ENCODE measurements around the gene NPHS1. TPM values are rescaled to one million over a fixed set of nuclear protein-coding genes. Genes with fewer than 3 reads are reported as not detected.

NPHS1 gene
- total RNA-seq, 1 experiment from 2014 or later: not detected

Other genes starting within 250 kb of the NPHS1 start
- gene HAUS5, start 239.8 kb downstream of the NPHS1 start, total RNA-seq (2014; rRNA removed): 17.4 and 21.0 TPM in 2 replicates
- gene RBM42, start 223.5 kb downstream of the NPHS1 start, total RNA-seq (2014; rRNA removed): 101 and 103 TPM in 2 replicates
- gene ETV2, start 210.8 kb downstream of the NPHS1 start, total RNA-seq (2014; rRNA removed): 0.46 and 1.5 TPM in 2 replicates
- gene COX6B1, start 204.2 kb downstream of the NPHS1 start, total RNA-seq (2014; rRNA removed): 383 and 482 TPM in 2 replicates
- gene UPK1A, start 186.0 kb downstream of the NPHS1 start, total RNA-seq (2014; rRNA removed): 0.17 TPM in 1 of 2 replicates, not detected in the other
- not detected in 2 replicates for gene ZBTB32, start 147.9 kb downstream of the NPHS1 start, total RNA-seq (2014; rRNA removed)
- gene KMT2B, start 134.5 kb downstream of the NPHS1 start, total RNA-seq (2014; rRNA removed): 9.8 and 10.8 TPM in 2 replicates
- gene IGFLR1, start 110.1 kb downstream of the NPHS1 start, total RNA-seq (2014; rRNA removed): 5.1 and 11.7 TPM in 2 replicates
- 12.2 and 12.4 TPM in 2 replicates for gene U2AF1L4, start 107.1 kb downstream of the NPHS1 start, total RNA-seq (2014; rRNA removed)
- gene PSENEN, start 106.9 kb downstream of the NPHS1 start, total RNA-seq (2014; rRNA removed): 35.2 and 35.6 TPM in 2 replicates
- 16.9 and 18.7 TPM in 2 replicates for gene LIN37, start 103.9 kb downstream of the NPHS1 start, total RNA-seq (2014; rRNA removed)
- 0.29 TPM in 1 of 2 replicates, not detected in the other for gene HSPB6, start 95.5 kb downstream of the NPHS1 start, total RNA-seq (2014; rRNA removed)
- 7.2 and 8.2 TPM in 2 replicates for gene PROSER3, start 94.3 kb downstream of the NPHS1 start, total RNA-seq (2014; rRNA removed)
- 6.4 and 6.6 TPM in 2 replicates for gene ARHGAP33, start 76.9 kb downstream of the NPHS1 start, total RNA-seq (2014; rRNA removed)
- gene PRODH2, start 39.7 kb downstream of the NPHS1 start, total RNA-seq (2014; rRNA removed): not detected in 2 replicates
- gene KIRREL2, start 4.4 kb upstream of the NPHS1 start, total RNA-seq (2014; rRNA removed): not detected in 2 replicates
- gene APLP1, start 16.1 kb upstream of the NPHS1 start, total RNA-seq (2014; rRNA removed): 38.3 and 47.1 TPM in 2 replicates
- 2.8 and 3.3 TPM in 2 replicates for gene NFKBID, start 48.0 kb upstream of the NPHS1 start, total RNA-seq (2014; rRNA removed)
- gene HCST, start 50.0 kb upstream of the NPHS1 start, total RNA-seq (2014; rRNA removed): not detected in 2 replicates
- not detected in 2 replicates for gene TYROBP, start 55.8 kb upstream of the NPHS1 start, total RNA-seq (2014; rRNA removed)
- 6.5 and 8.3 TPM in 2 replicates for gene LRFN3, start 83.9 kb upstream of the NPHS1 start, total RNA-seq (2014; rRNA removed)
- gene SDHAF1, start 142.7 kb upstream of the NPHS1 start, total RNA-seq (2014; rRNA removed): 24.7 and 28.6 TPM in 2 replicates
- 0.23 TPM in 1 of 2 replicates, not detected in the other for gene SYNE4, start 156.3 kb upstream of the NPHS1 start, total RNA-seq (2014; rRNA removed)
- 32.6 and 39.6 TPM in 2 replicates for gene ALKBH6, start 161.7 kb upstream of the NPHS1 start, total RNA-seq (2014; rRNA removed)
- 5.3 and 6.3 TPM in 2 replicates for gene CLIP3, start 180.4 kb upstream of the NPHS1 start, total RNA-seq (2014; rRNA removed)
- gene THAP8, start 201.8 kb upstream of the NPHS1 start, total RNA-seq (2014; rRNA removed): 10.8 and 12.5 TPM in 2 replicates
- 22.0 and 23.6 TPM in 2 replicates for gene WDR62, start 202.4 kb upstream of the NPHS1 start, total RNA-seq (2014; rRNA removed)